ENCODE results near the gene LANCL1. TPM values are rescaled to one million over a fixed set of nuclear protein-coding genes. Genes with fewer than 3 reads are reported as not detected.

The LANCL1 gene
- total and polyA plus RNA-seq, 4 donors = 6.8 to 53.9 (median 19.5) TPM

- Histone ChIP-seq H3K4me1 (ENCODE audit: control insufficient read depth in 5 of 5, insufficient read depth in 5 of 5, low read length in 5 of 5) (peaks cover 0 to 2% (median 0%) of the 10 kb centered on the region in 5 donors), H3K36me3 (ENCODE audit: control insufficient read depth in 4 of 4, insufficient read depth in 4 of 4, low read length in 4 of 4) (peaks cover 2 to 33% (median 13%) of the 10 kb centered on the region in 4 donors), H3K9me3 (ENCODE audit: control insufficient read depth in 4 of 4, insufficient read depth in 3 of 4, low read length in 3 of 4) (no peaks in the 10 kb centered on the region), H3K27ac (ENCODE audit: low read depth in 1 of 2, low read length in 1 of 2) (no peak overlapping the region), H3K9ac (ENCODE audit: insufficient read depth in 1 of 2, low read length in 2 of 2) (no peak overlapping the region), H3K27me3 (ENCODE audit: control insufficient read depth in 3 of 3, insufficient read depth in 3 of 3, low read length in 2 of 3) (no peaks in the 10 kb centered on the region), H3K4me3 (no peak overlapping the region)
- WGBS, 2 donors = 90 to 98% methylated on average over 3 of the region's 3 CpGs
- ATAC-seq (ENCODE audit: insufficient read depth, low FRiP score) = no peak
- DNase-seq = no peak
- TF ChIP-seq CTCF (IDR thresholded peaks at IDR 0.05; ENCODE audit: control extremely low read depth, extremely low read depth) = no peak
Observed at GRCh38 chr2:210459407-210459806, 17.2 kb downstream of the LANCL1 start.

GRCh38 chr2:210458395-210458794 is 18.2 kb downstream of the LANCL1 start:
- H3K4me1 ChIP-seq (ENCODE audit: control insufficient read depth in 5 of 5, insufficient read depth in 5 of 5, low read length in 5 of 5) = peaks cover 0 to 2% (median 0%) of the 10 kb centered on the region in 5 donors
- 97 to 99% methylated on average over 4 of the region's 4 CpGs for WGBS, 2 donors
- H3K36me3 ChIP-seq (ENCODE audit: control insufficient read depth in 4 of 4, insufficient read depth in 4 of 4, low read length in 4 of 4) = peaks cover 4 to 36% (median 18%) of the 10 kb centered on the region in 4 donors
- TF ChIP-seq CTCF (IDR thresholded peaks at IDR 0.05; ENCODE audit: control extremely low read depth, extremely low read depth) = no peak
- H3K9ac ChIP-seq (ENCODE audit: insufficient read depth in 1 of 2, low read length in 2 of 2) = no peak overlapping the region
- H3K27me3 ChIP-seq (ENCODE audit: control insufficient read depth in 3 of 3, insufficient read depth in 3 of 3, low read length in 2 of 3) = no peaks in the 10 kb centered on the region
- H3K9me3 ChIP-seq (ENCODE audit: control insufficient read depth in 4 of 4, insufficient read depth in 3 of 4, low read length in 3 of 4) = no peaks in the 10 kb centered on the region
- ATAC-seq (ENCODE audit: insufficient read depth, low FRiP score) = no peak
- no peak for DNase-seq
- H3K4me3 ChIP-seq = no peak overlapping the region
- no peak overlapping the region for H3K27ac ChIP-seq (ENCODE audit: low read depth in 1 of 2, low read length in 1 of 2)

GRCh38 chr2:210456571-210456970 is 20.0 kb downstream of the LANCL1 start:
- ATAC-seq (ENCODE audit: insufficient read depth, low FRiP score) (no peak), DNase-seq (no peak)
- TF ChIP-seq CTCF (IDR thresholded peaks at IDR 0.05; ENCODE audit: control extremely low read depth, extremely low read depth) = no peak
- Histone ChIP-seq H3K9ac (ENCODE audit: insufficient read depth in 1 of 2, low read length in 2 of 2) (no peak overlapping the region), H3K27me3 (ENCODE audit: control insufficient read depth in 3 of 3, insufficient read depth in 3 of 3, low read length in 2 of 3) (no peaks in the 10 kb centered on the region), H3K27ac (ENCODE audit: low read depth in 1 of 2, low read length in 1 of 2) (no peak overlapping the region), H3K36me3 (ENCODE audit: control insufficient read depth in 4 of 4, insufficient read depth in 4 of 4, low read length in 4 of 4) (peaks cover 6 to 38% (median 20%) of the 10 kb centered on the region in 4 donors), H3K9me3 (ENCODE audit: control insufficient read depth in 4 of 4, insufficient read depth in 3 of 4, low read length in 3 of 4) (no peaks in the 10 kb centered on the region), H3K4me1 (ENCODE audit: control insufficient read depth in 5 of 5, insufficient read depth in 5 of 5, low read length in 5 of 5) (no peaks in the 10 kb centered on the region), H3K4me3 (no peak overlapping the region)
- 88 to 97% methylated on average over 1 of the region's 1 CpG for WGBS, 2 donors

GRCh38 chr2:210454336-210454735 is 22.2 kb downstream of the LANCL1 start:
- DNase-seq (no peak), ATAC-seq (ENCODE audit: insufficient read depth, low FRiP score) (no peak)
- no peak overlapping the region for H3K27ac ChIP-seq (ENCODE audit: low read depth in 1 of 2, low read length in 1 of 2)
- H3K9me3 ChIP-seq (ENCODE audit: control insufficient read depth in 4 of 4, insufficient read depth in 3 of 4, low read length in 3 of 4) = no peaks in the 10 kb centered on the region
- peaks cover 4 to 31% (median 19%) of the 10 kb centered on the region in 4 donors for H3K36me3 ChIP-seq (ENCODE audit: control insufficient read depth in 4 of 4, insufficient read depth in 4 of 4, low read length in 4 of 4)
- H3K4me1 ChIP-seq (ENCODE audit: control insufficient read depth in 5 of 5, insufficient read depth in 5 of 5, low read length in 5 of 5) = no peaks in the 10 kb centered on the region
- no peak overlapping the region for H3K4me3 ChIP-seq
- H3K9ac ChIP-seq (ENCODE audit: insufficient read depth in 1 of 2, low read length in 2 of 2) = no peak overlapping the region
- no peaks in the 10 kb centered on the region for H3K27me3 ChIP-seq (ENCODE audit: control insufficient read depth in 3 of 3, insufficient read depth in 3 of 3, low read length in 2 of 3)
- TF ChIP-seq CTCF (IDR thresholded peaks at IDR 0.05; ENCODE audit: control extremely low read depth, extremely low read depth) = no peak
- WGBS, 2 donors = 90 to 93% methylated on average over 8 of the region's 8 CpGs
